HG03342 (cell line): ENCODE data around the gene TNMD.

Experiments
- ATAC-seq: cut with Tn5 transposase; IDR thresholded peaks from one replicate; pipeline ENCODE4 v1.9.1; 2021; ENCODE audit warnings: mild to moderate bottlenecking, moderate library complexity; ENCODE audit not compliant: unreplicated experiment

TNMD gene

DNA sequence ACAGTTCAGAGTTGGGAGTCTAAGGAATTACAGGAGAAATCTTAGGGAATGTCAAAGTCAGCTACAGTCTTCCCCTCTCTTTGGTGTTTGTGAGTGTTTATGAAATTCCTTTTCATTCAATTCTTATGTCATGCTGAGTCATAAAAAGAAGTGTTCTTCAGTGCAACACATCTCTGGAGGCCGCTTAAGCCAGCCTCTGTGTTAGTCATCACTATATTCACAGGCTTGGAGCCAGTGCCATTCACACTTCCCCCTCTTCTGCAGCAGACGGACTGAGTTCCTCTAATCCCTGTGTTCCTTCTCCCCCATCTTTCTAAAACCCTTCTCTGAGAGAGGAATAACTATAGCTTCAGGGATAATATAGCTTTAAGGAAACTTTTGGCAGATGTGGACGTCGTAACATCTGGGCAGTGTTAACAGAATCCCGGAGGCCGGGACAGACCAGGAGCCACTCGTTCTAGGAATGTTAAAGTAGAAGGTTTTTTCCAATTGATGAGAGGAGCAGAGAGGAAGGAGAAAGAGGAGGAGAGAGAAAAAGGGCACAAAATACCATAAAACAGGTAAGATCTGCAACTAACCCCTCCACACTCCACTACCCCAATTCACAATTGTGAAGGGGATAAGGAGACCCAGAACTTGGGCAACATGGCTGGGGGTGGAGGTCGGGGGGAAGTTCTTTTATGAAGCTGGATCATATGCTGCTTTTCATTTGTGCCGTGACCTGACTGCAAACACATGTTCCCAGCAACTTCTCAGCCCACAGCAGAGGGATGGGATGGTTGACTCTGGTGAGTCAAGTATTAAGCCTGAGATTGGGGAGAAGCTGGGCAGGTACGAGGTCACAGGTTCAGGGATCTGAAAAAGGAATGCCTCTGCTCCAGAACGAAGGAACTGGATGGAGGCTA lies 59.5 kb downstream of the TNMD start, which contains the start of gene SRPX2:
Gene SRPX2 (plus strand): TSS at position 244 of the 905 bp plus-strand sequence. CDS start 2,124 bp downstream, outside the sequence.
- ATAC-seq = peak; percentile 76

DNA sequence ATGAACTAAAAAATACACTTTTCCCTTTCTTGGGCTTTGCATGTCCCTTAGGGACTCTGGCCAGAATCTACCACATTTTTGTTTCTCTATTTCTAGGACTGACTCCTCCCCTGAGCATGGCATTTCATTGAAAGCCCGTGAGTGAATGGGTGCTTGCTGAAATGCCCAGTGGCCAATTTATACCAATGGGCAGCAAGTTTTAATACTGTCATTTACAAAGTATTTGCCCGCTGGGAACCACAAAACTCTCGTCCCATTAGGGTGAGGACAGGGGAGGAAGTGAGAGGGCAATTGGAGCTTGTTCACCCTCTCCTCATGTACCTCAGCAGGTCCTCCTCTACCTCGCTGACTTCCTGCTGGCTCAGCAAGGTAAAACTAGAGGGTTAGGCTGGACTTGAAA lies 60.4 kb downstream of the TNMD start:
- ATAC-seq = no peak

DNA sequence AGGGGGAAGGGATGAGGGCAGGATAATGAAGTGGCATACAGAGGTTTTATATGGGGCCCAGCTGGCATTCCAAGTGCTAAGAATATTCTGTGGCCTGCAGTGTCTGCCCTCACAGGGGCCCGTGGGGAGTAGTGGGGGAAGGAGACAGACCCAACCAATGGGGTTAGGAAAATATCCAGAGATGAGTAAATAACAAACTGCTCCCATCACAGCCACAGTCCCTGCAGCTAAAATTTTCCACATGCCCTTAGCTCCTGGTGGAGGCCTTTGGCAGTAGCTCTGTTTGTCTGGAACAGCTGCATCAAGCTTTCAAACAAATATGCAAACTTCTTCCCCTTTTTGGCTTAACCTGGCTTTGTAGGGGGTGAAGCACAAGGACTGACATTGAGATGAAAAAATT lies 62.4 kb downstream of the TNMD start:
- no peak for ATAC-seq

DNA sequence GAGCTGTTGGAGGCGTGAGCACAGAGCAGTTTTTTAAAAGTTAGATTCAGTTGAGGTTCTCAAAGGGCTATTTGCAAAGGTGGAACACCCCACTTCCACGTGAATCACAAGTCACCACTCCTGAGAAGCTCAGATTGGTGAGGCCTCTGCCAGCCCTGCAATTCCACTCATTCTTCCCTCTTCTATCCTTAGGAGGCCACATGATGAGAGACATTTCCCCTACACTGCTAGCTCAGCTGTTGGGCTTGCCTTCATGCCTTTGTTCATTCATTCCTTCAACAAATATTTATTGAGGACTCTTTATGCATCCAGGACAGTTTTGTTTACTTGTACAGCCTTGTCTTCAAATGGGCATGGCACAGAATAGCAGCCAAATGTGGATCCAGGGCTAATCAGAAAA lies 63.0 kb downstream of the TNMD start:
- no peak for ATAC-seq

DNA sequence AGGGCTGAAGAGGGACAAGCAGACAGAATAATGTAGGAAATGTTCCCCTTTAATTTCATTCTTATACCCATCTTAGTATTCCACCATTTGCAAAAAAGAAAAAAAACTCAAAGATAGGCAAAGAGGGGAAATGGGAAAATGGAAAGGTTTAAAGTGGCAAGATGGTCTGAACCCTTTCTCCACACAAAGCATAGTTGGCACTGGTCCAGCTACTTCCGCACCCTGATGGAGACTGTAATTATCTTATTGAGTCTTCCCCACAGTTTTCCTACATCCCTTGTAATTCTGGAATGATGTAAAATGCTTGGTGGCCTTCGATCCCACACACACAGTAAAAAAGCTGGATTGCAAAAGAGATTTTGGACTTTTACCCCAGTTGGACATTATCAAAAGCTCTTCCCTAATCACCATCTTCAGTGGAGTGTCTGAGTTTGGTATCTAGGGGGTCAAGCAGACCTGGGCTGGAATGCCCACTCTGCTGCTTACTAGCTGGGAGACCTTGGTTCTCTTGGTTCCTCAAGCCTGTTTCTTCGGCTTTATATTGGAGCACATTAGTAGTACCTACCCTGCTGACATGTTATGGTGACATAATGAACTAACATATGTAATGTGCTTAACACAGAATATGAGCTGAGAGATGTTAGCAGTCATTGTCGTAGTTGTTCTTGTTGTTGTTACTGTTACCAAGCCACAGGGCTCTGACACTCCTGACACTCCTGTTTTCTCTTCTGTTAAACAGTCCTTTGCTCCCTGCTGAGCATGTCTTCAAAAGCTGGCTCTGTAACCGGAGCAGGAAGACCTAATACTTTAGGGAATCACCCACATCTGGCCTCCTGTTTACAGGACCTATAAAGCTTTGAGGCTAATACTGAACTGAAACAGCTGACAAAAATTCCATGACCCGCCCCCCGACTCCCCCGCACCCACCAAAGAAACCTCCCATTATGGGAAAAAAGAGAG lies 64.0 kb downstream of the TNMD start:
- ATAC-seq = no peak
